GM12878 (cell line): ENCODE data around the gene PSMC3. TPM values are rescaled to one million over a fixed set of nuclear protein-coding genes. Genes with fewer than 3 reads are reported as not detected.

Source experiments
- ATAC-seq: fragments of 200-7000 bp; cut with Tn5 transposase; 3 replicates; pipeline ENCODE4 v1.9.1; 2020; ENCODE audit warnings: mild to moderate bottlenecking, moderate library complexity
- BruUV-seq: library from RNA; stranded (reverse); fragments of 400-500 nt; replicated peaks from 2 replicates; lab custom pipeline; 2021; lab: Mats Ljungman, UMichigan
- CTCF ChIA-PET: fragments of 300-600 bp; sonication (Branson Sonifier 250); formaldehyde crosslinking; extraction: SDS; loops from one replicate; lab custom pipeline; 2021; ENCODE audit warnings: inconsistent platforms; lab: Yijun Ruan, JAX
- POLR2A ChIA-PET: fragments of 350-600 bp; formaldehyde crosslinking; extraction: SDS; loops from one replicate; lab custom pipeline; 2021; ENCODE audit warnings: inconsistent platforms; lab: Charles Lee
- RAD21 ChIA-PET: fragments of 300-600 bp; sonication (Branson Sonifier 250); formaldehyde crosslinking; loops from one replicate; lab custom pipeline; 2023; ENCODE audit warnings: antibody characterized with exemption; ENCODE audit not compliant: unreplicated experiment; lab: Charles Lee
- SMC1A ChIA-PET: fragments of 300-600 bp; sonication (Branson Sonifier 250); formaldehyde crosslinking; loops from one replicate; lab custom pipeline; 2023; ENCODE audit not compliant: unreplicated experiment, uncharacterized antibody; lab: Charles Lee
- DNase-seq: peaks from one replicate; pipeline ENCODE4 v3.0.0-alpha.2; 2011; ENCODE audit warnings: low read depth, low spot score
- FAIRE-seq: peaks from 3 replicates; lab custom pipeline; 2011; peaks lifted over from hg19 to GRCh38; lab: Jason Lieb, UNC
- H2AFZ ChIP-seq: 2 replicates; pipeline ENCODE4 v1.6.0; 2011; ENCODE audit warnings: low read depth, low read length, control low read depth; ENCODE audit not compliant: control insufficient read depth
- H3K27ac ChIP-seq: 2 replicates; pipeline ENCODE4 v1.5.1; 2011; ENCODE audit warnings: control low read depth; ENCODE audit not compliant: control insufficient read depth, insufficient read depth
- H3K27me3 ChIP-seq, 2 experiments: replicated peaks in 1 of 2; 2 replicates each; pipeline versions ENCODE4 v1.6.0 to v1.6.1; 2011; ENCODE audit warnings: low read length in 1 of 2; ENCODE audit not compliant: control insufficient read depth in 2 of 2, insufficient read depth in 2 of 2
- H3K36me3 ChIP-seq, 2 experiments: 2 replicates each; pipeline ENCODE4 v1.5.1; 2011; ENCODE audit warnings: low read length in 1 of 2; ENCODE audit not compliant: control insufficient read depth in 2 of 2, insufficient read depth in 2 of 2
- H3K4me1 ChIP-seq: 2 replicates; pipeline ENCODE4 v1.6.1; 2011; ENCODE audit warnings: mild to moderate bottlenecking, low read length, moderate library complexity, mixed read lengths; ENCODE audit not compliant: control insufficient read depth, insufficient read depth
- H3K4me2 ChIP-seq: 2 replicates; pipeline ENCODE4 v1.6.0; 2011; ENCODE audit warnings: control low read depth; ENCODE audit not compliant: control insufficient read depth, insufficient read depth
- H3K4me3 ChIP-seq: fragments of 200-600 bp; sonication (generic); 2 replicates; pipeline ENCODE4 v1.5.1; 2016
- H3K79me2 ChIP-seq: 2 replicates; pipeline ENCODE4 v1.6.0; 2011; ENCODE audit warnings: low read length; ENCODE audit not compliant: control insufficient read depth, insufficient read depth
- H3K9ac ChIP-seq: 2 replicates; pipeline ENCODE4 v1.8.0; 2011; ENCODE audit warnings: low read length, control low read depth, mixed read lengths; ENCODE audit not compliant: control insufficient read depth, insufficient read depth
- H3K9me3 ChIP-seq: replicated peaks from 3 replicates; pipeline ENCODE4 v1.5.1; 2011; ENCODE audit warnings: mild to moderate bottlenecking, low read length; ENCODE audit not compliant: control insufficient read depth, insufficient read depth
- H4K20me1 ChIP-seq: 2 replicates; pipeline ENCODE4 v1.6.0; 2011; ENCODE audit not compliant: control insufficient read depth, insufficient read depth
- BHLHE40 ChIP-seq, 2 experiments: fragments of 450-650 bp in 1 of 2; IDR thresholded peaks; 2 replicates each; pipeline ENCODE4 v1.6.1; 2011 to 2017; ENCODE audit warnings: low read depth in 2 of 2, borderline replicate concordance in 1 of 2, improper control_type of control experiment in 1 of 2, low read length in 1 of 2, mild to moderate bottlenecking in 1 of 2
- CHD2 ChIP-seq: IDR thresholded peaks from 2 replicates; pipeline ENCODE4 v1.6.1; 2011; ENCODE audit warnings: low read depth, low read length, improper control_type of control experiment, borderline replicate concordance
- EED ChIP-seq: sonication (generic); IDR thresholded peaks from 2 replicates; pipeline ENCODE4 v1.6.1; 2016; ENCODE audit warnings: antibody characterized with exemption, low read depth
- EGR1 ChIP-seq, 2 experiments: IDR thresholded peaks; 1 replicate in 1 of 2; 2 replicates in 1 of 2; pipeline ENCODE4 v1.6.1; 2011 to 2012; ENCODE audit warnings: low read depth in 2 of 2, low read length in 2 of 2, borderline replicate concordance in 1 of 2, mild to moderate bottlenecking in 1 of 2, moderate library complexity in 1 of 2
- FOXM1 ChIP-seq: IDR thresholded peaks from 2 replicates; pipeline ENCODE4 v1.6.1; 2012; ENCODE audit warnings: low read depth, mild to moderate bottlenecking, inconsistent platforms, low read length, moderate library complexity
- NR2C2 ChIP-seq: IDR thresholded peaks from 2 replicates; pipeline ENCODE4 v1.6.1; 2011; ENCODE audit warnings: borderline replicate concordance, low read depth; ENCODE audit not compliant: control insufficient read depth, insufficient read length
- PML ChIP-seq: IDR thresholded peaks from 2 replicates; pipeline ENCODE4 v1.6.1; 2012; ENCODE audit warnings: low read length, inconsistent platforms
- POLR2AphosphoS2 ChIP-seq: IDR thresholded peaks from 2 replicates; pipeline ENCODE4 v1.6.1; 2011; ENCODE audit warnings: low read depth, mild to moderate bottlenecking, low read length, improper control_type of control experiment, moderate library complexity
- RB1 ChIP-seq: fragments of 450-650 bp; formaldehyde crosslinking; IDR thresholded peaks from 2 replicates; pipeline ENCODE4 v1.6.1; 2017; ENCODE audit warnings: mild to moderate bottlenecking, borderline replicate concordance
- RCOR1 ChIP-seq: conservative IDR thresholded peaks from 2 replicates; pipeline ENCODE4 v1.6.1; 2012; ENCODE audit warnings: low read depth, low read length, improper control_type of control experiment
- SMAD1 ChIP-seq: fragments of 450-650 bp; IDR thresholded peaks from 2 replicates; pipeline ENCODE4 v1.6.1; 2018; ENCODE audit warnings: mild to moderate bottlenecking, low read depth; ENCODE audit not compliant: partially characterized antibody
- TAF1 ChIP-seq: IDR thresholded peaks from 2 replicates; pipeline ENCODE4 v1.6.1; 2011; ENCODE audit warnings: mild to moderate bottlenecking, low read depth, low read length, borderline replicate concordance
- TCF12 ChIP-seq: IDR thresholded peaks from 2 replicates; pipeline ENCODE4 v1.6.1; 2011; ENCODE audit warnings: low read depth, mild to moderate bottlenecking, low read length
- YY1 ChIP-seq: IDR thresholded peaks from 2 replicates; pipeline ENCODE4 v1.6.1; 2011; ENCODE audit warnings: low read depth, mild to moderate bottlenecking, low read length
- ZZZ3 ChIP-seq: IDR thresholded peaks from 2 replicates; pipeline ENCODE4 v1.6.1; 2011; ENCODE audit warnings: low read depth; ENCODE audit not compliant: control insufficient read depth, insufficient read length
- WGBS: methylation state at CpG from one replicate; pipeline ENCODE4 v1.1.6; 2016; ENCODE audit warnings: low lambda C conversion rate; ENCODE audit not compliant: insufficient replicate concordance, insufficient coverage; ENCODE audit errors: missing lambda C conversion rate; 5-methylcytosine and 5-hydroxymethylcytosine counted together
- in situ Hi-C: fragments of 300-500 bp; cut with MboI; formaldehyde crosslinking; loops from 9 replicates; pipeline ENCODE4 v1.14.3; 2018; ENCODE audit warnings: mixed read lengths
- intact Hi-C: fragments of 100-400 bp; cut with micrococcal nuclease; formaldehyde crosslinking; loops from one replicate; pipeline ENCODE4 v1.14.2; 2022; ENCODE audit not compliant: unreplicated experiment
- polyA plus RNA-seq, 11 experiments: library from polyadenylated mRNA; depleted of rRNA in 4 of 11; unstranded in 6 of 11; stranded (reverse) in 5 of 11; fragments of >200 nt; fragmentation: Nextera tagmentation in 4 of 11; fragmentation: Illumina TruSeq in 1 of 11; extraction: Ambion mirVana in 4 of 11; extraction: Trizol in 1 of 11; gene quantifications; 1 replicate in 1 of 11; 2 replicates in 10 of 11; pipeline versions ENCODE4 v1.2.1 to v1.2.3, GENCODE V29; 2011 to 2016; ENCODE audit warnings: inconsistent platforms in 2 of 11, missing spikeins in 2 of 11, low read depth in 1 of 11
- total RNA-seq, 4 experiments: library from RNA; depleted of rRNA in 3 of 4; stranded (reverse); fragments of >200 nt in 3 of 4; fragmentation: Illumina TruSeq in 1 of 4; extraction: Trizol in 1 of 4; gene quantifications; 2 replicates each; pipeline versions ENCODE4 v1.2.1 to v1.2.3, GENCODE V29; 2013 to 2021
- TF ChIP-seq, protein P1 (sequence below): fragments of 450-650 bp; IDR thresholded peaks from 2 replicates; pipeline ENCODE4 v1.6.1; 2017; ENCODE audit warnings: low read depth, mild to moderate bottlenecking, moderate library complexity
- TF ChIP-seq, protein P2 (sequence below): fragments of 450-650 bp; conservative IDR thresholded peaks from 2 replicates; pipeline ENCODE4 v1.6.1; 2017; ENCODE audit warnings: mild to moderate bottlenecking, moderate library complexity

The PSMC3 gene
- total and polyA plus RNA-seq, 10 of the 15 experiments (the other 5 are each of a cell fraction or from before 2014, with no cell fraction given) = 39.5 to 289 (median 155) TPM

DNA sequence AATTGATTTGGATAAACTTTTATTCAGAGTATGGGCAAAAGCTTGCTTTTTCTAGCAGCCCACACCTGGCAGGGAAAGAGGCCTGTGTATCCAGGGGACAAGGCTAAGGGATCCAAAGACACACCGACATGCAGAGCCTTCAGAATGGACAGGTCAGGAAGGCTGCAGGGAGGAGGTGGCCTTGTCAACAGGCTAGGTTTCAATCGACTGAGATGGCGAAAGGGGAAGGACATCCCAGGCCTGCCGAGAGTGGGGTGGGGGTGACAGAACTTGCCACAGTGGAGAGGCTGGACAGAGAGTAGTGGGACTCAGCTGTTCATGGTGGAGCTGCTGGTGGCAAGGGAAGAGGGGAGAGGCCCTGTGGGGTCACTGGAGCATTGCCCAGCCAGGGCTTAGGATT is 23.1 kb downstream of the PSMC3 start:
- TF ChIP-seq EED = no peak
- TF ChIP-seq, protein P1, sequence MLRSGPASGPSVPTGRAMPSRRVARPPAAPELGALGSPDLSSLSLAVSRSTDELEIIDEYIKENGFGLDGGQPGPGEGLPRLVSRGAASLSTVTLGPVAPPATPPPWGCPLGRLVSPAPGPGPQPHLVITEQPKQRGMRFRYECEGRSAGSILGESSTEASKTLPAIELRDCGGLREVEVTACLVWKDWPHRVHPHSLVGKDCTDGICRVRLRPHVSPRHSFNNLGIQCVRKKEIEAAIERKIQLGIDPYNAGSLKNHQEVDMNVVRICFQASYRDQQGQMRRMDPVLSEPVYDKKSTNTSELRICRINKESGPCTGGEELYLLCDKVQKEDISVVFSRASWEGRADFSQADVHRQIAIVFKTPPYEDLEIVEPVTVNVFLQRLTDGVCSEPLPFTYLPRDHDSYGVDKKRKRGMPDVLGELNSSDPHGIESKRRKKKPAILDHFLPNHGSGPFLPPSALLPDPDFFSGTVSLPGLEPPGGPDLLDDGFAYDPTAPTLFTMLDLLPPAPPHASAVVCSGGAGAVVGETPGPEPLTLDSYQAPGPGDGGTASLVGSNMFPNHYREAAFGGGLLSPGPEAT = no peak
- TF ChIP-seq BHLHE40 (IDR thresholded peaks at IDR 0.05; ENCODE audit: borderline replicate concordance in 1 of 2, low read depth in 2 of 2, low read length in 1 of 2) = no peak
- TF ChIP-seq, protein P2, sequence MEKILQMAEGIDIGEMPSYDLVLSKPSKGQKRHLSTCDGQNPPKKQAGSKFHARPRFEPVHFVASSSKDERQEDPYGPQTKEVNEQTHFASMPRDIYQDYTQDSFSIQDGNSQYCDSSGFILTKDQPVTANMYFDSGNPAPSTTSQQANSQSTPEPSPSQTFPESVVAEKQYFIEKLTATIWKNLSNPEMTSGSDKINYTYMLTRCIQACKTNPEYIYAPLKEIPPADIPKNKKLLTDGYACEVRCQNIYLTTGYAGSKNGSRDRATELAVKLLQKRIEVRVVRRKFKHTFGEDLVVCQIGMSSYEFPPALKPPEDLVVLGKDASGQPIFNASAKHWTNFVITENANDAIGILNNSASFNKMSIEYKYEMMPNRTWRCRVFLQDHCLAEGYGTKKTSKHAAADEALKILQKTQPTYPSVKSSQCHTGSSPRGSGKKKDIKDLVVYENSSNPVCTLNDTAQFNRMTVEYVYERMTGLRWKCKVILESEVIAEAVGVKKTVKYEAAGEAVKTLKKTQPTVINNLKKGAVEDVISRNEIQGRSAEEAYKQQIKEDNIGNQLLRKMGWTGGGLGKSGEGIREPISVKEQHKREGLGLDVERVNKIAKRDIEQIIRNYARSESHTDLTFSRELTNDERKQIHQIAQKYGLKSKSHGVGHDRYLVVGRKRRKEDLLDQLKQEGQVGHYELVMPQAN = no peak
- TF ChIP-seq PML = no peak
- no peak for TF ChIP-seq CHD2
- TF ChIP-seq ZZZ3 = no peak
- no peak for TF ChIP-seq NR2C2
- no peak for TF ChIP-seq TCF12
- no peak for TF ChIP-seq EGR1 (IDR thresholded peaks at IDR 0.05; ENCODE audit: borderline replicate concordance in 1 of 2, low read depth in 2 of 2, low read length in 2 of 2)
- no peak for TF ChIP-seq TAF1
- no peak for TF ChIP-seq SMAD1
- no peak for TF ChIP-seq FOXM1
- TF ChIP-seq RCOR1 = no peak
- TF ChIP-seq RB1 = no peak
- no peak for TF ChIP-seq POLR2AphosphoS2
- TF ChIP-seq YY1 = no peak
- H3K4me2 ChIP-seq = no peak overlapping the region
- in situ Hi-C loops (no loop called here), intact Hi-C loops (loop anchor here (10.0 kb wide), 2 partner anchors 78 to 452 kb away; no protein-coding TSS in a partner anchor)
- no peaks in the 10 kb centered on the region for H3K27me3 ChIP-seq
- DNase-seq (no peak), ATAC-seq (no peak), FAIRE-seq (no peak)
- no peaks in the 10 kb centered on the region for H4K20me1 ChIP-seq
- no peaks in the 10 kb centered on the region for H3K9me3 ChIP-seq
- no peaks in the 10 kb centered on the region for H3K36me3 ChIP-seq
- WGBS = 95% methylated on average over 4 of the region's 4 CpGs
- no peak overlapping the region for H3K27ac ChIP-seq
- no peak overlapping the region for H2AFZ ChIP-seq
- H3K4me1 ChIP-seq = peaks cover 38% of the 10 kb centered on the region
- no TSS peak for BruUV-seq
- no peak overlapping the region for H3K4me3 ChIP-seq
- ChIA-PET CTCF (interaction anchor here (0.7 to 8.1 kb wide), 4 partner anchors 11 to 226 kb away, joined by 3 to 73 read pairs (median 12); partner anchors contain the start of genes ARFGAP2 and SPI1), SMC1A (interaction anchor here (0.9 to 3.2 kb wide), 3 partner anchors 10 to 188 kb away, joined by 5 to 22 read pairs (median 6); no protein-coding TSS in a partner anchor), RAD21 (interaction anchor here (1.0 to 1.1 kb wide), 2 partner anchors 29 to 132 kb away, joined by 3 to 4 read pairs; no protein-coding TSS in a partner anchor), POLR2A (interaction anchor here (0.7 to 1.6 kb wide), 3 partner anchors 10 to 188 kb away, joined by 3 read pairs; no protein-coding TSS in a partner anchor)
- H3K9ac ChIP-seq = no peak overlapping the region
- peaks cover 2% of the 10 kb centered on the region for H3K79me2 ChIP-seq
